ENCODE measurements around the gene SNX9. TPM values are rescaled to one million over a fixed set of nuclear protein-coding genes. Genes with fewer than 3 reads are reported as not detected.
"Not testable (repeated sequence)": the region's sequence is repeated elsewhere in the genome, so short reads cannot be mapped to it uniquely, and the experiment has no call there.

The SNX9 gene
- total RNA-seq, 3 donors from 2014 or later: 39.0 to 52.5 (median 42.8) TPM

- H3K9me3 Mint-ChIP-seq: peaks cover 4% of the 10 kb centered on the region
- H3K36me3 Mint-ChIP-seq (ENCODE audit: insufficient read depth): peaks cover 40% of the 10 kb centered on the region
- peaks cover 72% of the 10 kb centered on the region for H3K4me1 Mint-ChIP-seq (ENCODE audit: low read depth)
- ATAC-seq: peak in 1 of 2 donors; percentile 12
- H3K4me3 Mint-ChIP-seq: peak overlapping the region; percentile 57
- no peak for DNase-seq
- no peaks in the 10 kb centered on the region for H3K27me3 Mint-ChIP-seq (ENCODE audit: low read depth)
These were observed 8.6 kb downstream of the SNX9 start for GRCh38 chr6:157831424-157832249.

GRCh38 chr6:157832250-157832967 is 9.4 kb downstream of the SNX9 start:
- DNase-seq (no peak), ATAC-seq (no peak)
- peaks cover 40% of the 10 kb centered on the region for H3K36me3 Mint-ChIP-seq (ENCODE audit: insufficient read depth)
- no peak overlapping the region for H3K4me3 Mint-ChIP-seq
- no peaks in the 10 kb centered on the region for H3K27me3 Mint-ChIP-seq (ENCODE audit: low read depth)
- peaks cover 76% of the 10 kb centered on the region for H3K4me1 Mint-ChIP-seq (ENCODE audit: low read depth)
- peaks cover 4% of the 10 kb centered on the region for H3K9me3 Mint-ChIP-seq

- Mint-ChIP-seq H3K4me1 (ENCODE audit: low read depth) (peaks cover 80% of the 10 kb centered on the region), H3K9me3 (peaks cover 4% of the 10 kb centered on the region), H3K36me3 (ENCODE audit: insufficient read depth) (peaks cover 39% of the 10 kb centered on the region), H3K4me3 (peak overlapping the region; percentile 50), H3K27me3 (ENCODE audit: low read depth) (no peaks in the 10 kb centered on the region)
- DNase-seq (no peak), ATAC-seq (no peak)
These were observed 11.5 kb downstream of the SNX9 start for GRCh38 chr6:157834549-157834948.

GRCh38 chr6:157838718-157839430 is 15.8 kb downstream of the SNX9 start:
- DNase-seq (no peak), ATAC-seq (no peak)
- H3K36me3 Mint-ChIP-seq (ENCODE audit: insufficient read depth): peaks cover 25% of the 10 kb centered on the region
- H3K27me3 Mint-ChIP-seq (ENCODE audit: low read depth): no peaks in the 10 kb centered on the region
- H3K9me3 Mint-ChIP-seq: no peaks in the 10 kb centered on the region
- H3K4me1 Mint-ChIP-seq (ENCODE audit: low read depth): peaks cover 72% of the 10 kb centered on the region
- no peak overlapping the region for H3K4me3 Mint-ChIP-seq

- H3K27me3 Mint-ChIP-seq (ENCODE audit: low read depth): no peaks in the 10 kb centered on the region
These were observed 16.6 kb downstream of the SNX9 start for GRCh38 chr6:157839606-157840005.

GRCh38 chr6:157840261-157840660 is 17.2 kb downstream of the SNX9 start:
- H3K36me3 Mint-ChIP-seq (ENCODE audit: insufficient read depth): peaks cover 22% of the 10 kb centered on the region
- ATAC-seq (no peak), DNase-seq (no peak)
- no peaks in the 10 kb centered on the region for H3K9me3 Mint-ChIP-seq
- no peaks in the 10 kb centered on the region for H3K27me3 Mint-ChIP-seq (ENCODE audit: low read depth)
- peaks cover 72% of the 10 kb centered on the region for H3K4me1 Mint-ChIP-seq (ENCODE audit: low read depth)
- no peak overlapping the region for H3K4me3 Mint-ChIP-seq

More at GRCh38 chr6:157839606-157840005, 16.6 kb downstream of the SNX9 start:
- Mint-ChIP-seq H3K36me3 (ENCODE audit: insufficient read depth) (peaks cover 23% of the 10 kb centered on the region), H3K9me3 (no peaks in the 10 kb centered on the region), H3K4me3 (no peak overlapping the region), H3K4me1 (ENCODE audit: low read depth) (peaks cover 72% of the 10 kb centered on the region)
- no peak for DNase-seq
- no peak for ATAC-seq

GRCh38 chr6:157840776-157841175 is 17.7 kb downstream of the SNX9 start:
- Mint-ChIP-seq H3K27me3 (ENCODE audit: low read depth) (no peaks in the 10 kb centered on the region), H3K4me1 (ENCODE audit: low read depth) (peaks cover 72% of the 10 kb centered on the region), H3K9me3 (no peaks in the 10 kb centered on the region), H3K4me3 (no peak overlapping the region), H3K36me3 (ENCODE audit: insufficient read depth) (peaks cover 20% of the 10 kb centered on the region)
- ATAC-seq (no peak), DNase-seq (no peak)

- Mint-ChIP-seq H3K36me3 (ENCODE audit: insufficient read depth) (peaks cover 16% of the 10 kb centered on the region), H3K9me3 (no peaks in the 10 kb centered on the region), H3K4me3 (no peak overlapping the region), H3K27me3 (ENCODE audit: low read depth) (no peaks in the 10 kb centered on the region), H3K4me1 (ENCODE audit: low read depth) (peaks cover 72% of the 10 kb centered on the region)
- DNase-seq: no peak
- peak; percentile 13 to 35 for ATAC-seq
These were observed 18.3 kb downstream of the SNX9 start for GRCh38 chr6:157841211-157841840.

- H3K36me3 Mint-ChIP-seq (ENCODE audit: insufficient read depth): peaks cover 15% of the 10 kb centered on the region
- no peaks in the 10 kb centered on the region for H3K27me3 Mint-ChIP-seq (ENCODE audit: low read depth)
- H3K9me3 Mint-ChIP-seq: no peaks in the 10 kb centered on the region
- H3K4me3 Mint-ChIP-seq: no peak overlapping the region
- peaks cover 74% of the 10 kb centered on the region for H3K4me1 Mint-ChIP-seq (ENCODE audit: low read depth)
- no peak for DNase-seq
- ATAC-seq: no peak
These were observed 19.2 kb downstream of the SNX9 start for GRCh38 chr6:157842212-157842611.

- DNase-seq; H3K9me3 Mint-ChIP-seq; H3K27me3 Mint-ChIP-seq (ENCODE audit: low read depth); H3K4me3 Mint-ChIP-seq; ATAC-seq: not testable (repeated sequence)
- H3K4me1 Mint-ChIP-seq (ENCODE audit: low read depth): peaks cover 79% of the 10 kb centered on the region
- H3K36me3 Mint-ChIP-seq (ENCODE audit: insufficient read depth): peaks cover 20% of the 10 kb centered on the region
These were observed 21.1 kb downstream of the SNX9 start for GRCh38 chr6:157844196-157844595.

GRCh38 chr6:157845493-157846259 is 22.6 kb downstream of the SNX9 start:
- DNase-seq (no peak), ATAC-seq (peak; percentile 64 to 67)
- H3K4me1 Mint-ChIP-seq (ENCODE audit: low read depth): peaks cover 78% of the 10 kb centered on the region
- H3K9me3 Mint-ChIP-seq: peaks cover 5% of the 10 kb centered on the region
- H3K36me3 Mint-ChIP-seq (ENCODE audit: insufficient read depth): peaks cover 28% of the 10 kb centered on the region
- H3K4me3 Mint-ChIP-seq: peak overlapping the region; percentile 11
- H3K27me3 Mint-ChIP-seq (ENCODE audit: low read depth): no peaks in the 10 kb centered on the region

GRCh38 chr6:157847846-157848245 is 24.8 kb downstream of the SNX9 start:
- Mint-ChIP-seq H3K36me3 (ENCODE audit: insufficient read depth) (peaks cover 20% of the 10 kb centered on the region), H3K4me1 (ENCODE audit: low read depth) (peaks cover 63% of the 10 kb centered on the region), H3K9me3 (peaks cover 10% of the 10 kb centered on the region), H3K27me3 (ENCODE audit: low read depth) (no peaks in the 10 kb centered on the region), H3K4me3 (no peak overlapping the region)
- no peak for DNase-seq
- ATAC-seq: no peak

- Mint-ChIP-seq H3K9me3 (peaks cover 17% of the 10 kb centered on the region), H3K4me3 (peak overlapping the region; percentile 29), H3K36me3 (ENCODE audit: insufficient read depth) (peaks cover 27% of the 10 kb centered on the region), H3K27me3 (ENCODE audit: low read depth) (no peaks in the 10 kb centered on the region), H3K4me1 (ENCODE audit: low read depth) (peaks cover 64% of the 10 kb centered on the region)
- no peak for ATAC-seq
- DNase-seq: no peak
These were observed 25.6 kb downstream of the SNX9 start for GRCh38 chr6:157848693-157849092.
